Duodenal mucosa (tissue), 2 donors: Measurements from ENCODE around the gene SLC16A9.

Source experiments
- H3K27ac ChIP-seq: one replicate; pipeline ENCODE4 v1.7.0; 2013; ENCODE audit warnings: low read depth, low read length
- H3K27me3 ChIP-seq, 2 donors: one replicate each; pipeline ENCODE4 v1.7.0; 2013; ENCODE audit warnings: low read length in 2 of 2, control low read depth in 1 of 2; ENCODE audit not compliant: insufficient read depth in 2 of 2, control insufficient read depth in 1 of 2
- H3K36me3 ChIP-seq, 2 donors: one replicate each; pipeline ENCODE4 v1.7.0; 2013; ENCODE audit warnings: low read length in 2 of 2, control low read depth in 1 of 2; ENCODE audit not compliant: insufficient read depth in 2 of 2, control insufficient read depth in 1 of 2
- H3K4me1 ChIP-seq, 2 donors: one replicate each; pipeline ENCODE4 v1.7.0; 2013; ENCODE audit warnings: low read length in 2 of 2, control low read depth in 1 of 2; ENCODE audit not compliant: insufficient read depth in 2 of 2, control insufficient read depth in 1 of 2
- H3K4me3 ChIP-seq, 2 donors: one replicate each; pipeline ENCODE4 v1.7.0; 2013; ENCODE audit warnings: low read length in 2 of 2, low read depth in 1 of 2
- H3K9ac ChIP-seq, 2 donors: one replicate each; pipeline ENCODE4 v1.7.0; 2013; ENCODE audit warnings: low read length in 2 of 2, low read depth in 1 of 2
- H3K9me3 ChIP-seq, 2 donors: one replicate each; pipeline ENCODE4 v1.7.0; 2013; ENCODE audit warnings: low read length in 2 of 2, control low read depth in 1 of 2; ENCODE audit not compliant: control insufficient read depth in 1 of 2

The SLC16A9 gene

GRCh38 chr10:59702347-59702746, 7.3 kb downstream of the SLC16A9 start:
- no peak overlapping the region for H3K9ac ChIP-seq
- no peaks in the 10 kb centered on the region for H3K27me3 ChIP-seq
- H3K27ac ChIP-seq, result no peak overlapping the region
- H3K9me3 ChIP-seq, result no peaks in the 10 kb centered on the region
- H3K4me1 ChIP-seq, result no peaks in the 10 kb centered on the region
- H3K36me3 ChIP-seq, result no peaks in the 10 kb centered on the region
- H3K4me3 ChIP-seq, result no peak overlapping the region

GRCh38 chr10:59700709-59701108, 8.9 kb downstream of the SLC16A9 start:
- no peaks in the 10 kb centered on the region for H3K4me1 ChIP-seq
- no peaks in the 10 kb centered on the region for H3K36me3 ChIP-seq
- no peaks in the 10 kb centered on the region for H3K27me3 ChIP-seq
- no peak overlapping the region for H3K27ac ChIP-seq
- no peaks in the 10 kb centered on the region for H3K9me3 ChIP-seq
- no peak overlapping the region for H3K4me3 ChIP-seq
- H3K9ac ChIP-seq, result no peak overlapping the region

GRCh38 chr10:59698326-59698725, 11.3 kb downstream of the SLC16A9 start:
- Histone ChIP-seq H3K4me3 (no peak overlapping the region), H3K27me3 (no peaks in the 10 kb centered on the region), H3K27ac (no peak overlapping the region), H3K36me3 (no peaks in the 10 kb centered on the region), H3K9me3 (no peaks in the 10 kb centered on the region), H3K4me1 (no peaks in the 10 kb centered on the region), H3K9ac (no peak overlapping the region)

GRCh38 chr10:59695637-59696036, 14.0 kb downstream of the SLC16A9 start:
- H3K27ac ChIP-seq, result no peak overlapping the region
- H3K9me3 ChIP-seq, result no peaks in the 10 kb centered on the region
- H3K4me1 ChIP-seq, result no peaks in the 10 kb centered on the region

GRCh38 chr10:59694936-59695335, 14.7 kb downstream of the SLC16A9 start:
- Histone ChIP-seq H3K4me3 (no peak overlapping the region), H3K27me3 (no peaks in the 10 kb centered on the region), H3K36me3 (no peaks in the 10 kb centered on the region), H3K4me1 (no peaks in the 10 kb centered on the region), H3K9ac (no peak overlapping the region), H3K27ac (no peak overlapping the region), H3K9me3 (no peaks in the 10 kb centered on the region)

More at GRCh38 chr10:59695637-59696036, 14.0 kb downstream of the SLC16A9 start:
- no peak overlapping the region for H3K9ac ChIP-seq
- no peaks in the 10 kb centered on the region for H3K36me3 ChIP-seq
- no peaks in the 10 kb centered on the region for H3K27me3 ChIP-seq
- H3K4me3 ChIP-seq, result no peak overlapping the region

- no peak overlapping the region for H3K27ac ChIP-seq
Observed at GRCh38 chr10:59692113-59692512, 17.5 kb downstream of the SLC16A9 start.

GRCh38 chr10:59688921-59689351, 20.7 kb downstream of the SLC16A9 start:
- Histone ChIP-seq H3K27ac (no peak overlapping the region), H3K4me3 (no peak overlapping the region), H3K9me3 (no peaks in the 10 kb centered on the region), H3K4me1 (no peaks in the 10 kb centered on the region), H3K36me3 (no peaks in the 10 kb centered on the region), H3K27me3 (no peaks in the 10 kb centered on the region), H3K9ac (no peak overlapping the region)

More at GRCh38 chr10:59692113-59692512, 17.5 kb downstream of the SLC16A9 start:
- H3K4me1 ChIP-seq, result no peaks in the 10 kb centered on the region
- H3K9ac ChIP-seq, result no peak overlapping the region
- H3K27me3 ChIP-seq, result no peaks in the 10 kb centered on the region
- no peak overlapping the region for H3K4me3 ChIP-seq
- H3K36me3 ChIP-seq, result no peaks in the 10 kb centered on the region
- H3K9me3 ChIP-seq, result no peaks in the 10 kb centered on the region

- H3K27me3 ChIP-seq, result no peaks in the 10 kb centered on the region
- H3K4me1 ChIP-seq, result no peaks in the 10 kb centered on the region
- no peak overlapping the region for H3K27ac ChIP-seq
- H3K4me3 ChIP-seq, result no peak overlapping the region
- no peaks in the 10 kb centered on the region for H3K9me3 ChIP-seq
- no peak overlapping the region for H3K9ac ChIP-seq
- H3K36me3 ChIP-seq, result no peaks in the 10 kb centered on the region
Observed at GRCh38 chr10:59687657-59688056, 22.0 kb downstream of the SLC16A9 start.

GRCh38 chr10:59684006-59684405, 25.6 kb downstream of the SLC16A9 start:
- Histone ChIP-seq H3K4me1 (no peaks in the 10 kb centered on the region), H3K4me3 (no peak overlapping the region), H3K36me3 (no peaks in the 10 kb centered on the region), H3K9ac (no peak overlapping the region), H3K9me3 (no peaks in the 10 kb centered on the region), H3K27me3 (no peaks in the 10 kb centered on the region), H3K27ac (no peak overlapping the region)

- Histone ChIP-seq H3K9me3 (no peaks in the 10 kb centered on the region), H3K27me3 (no peaks in the 10 kb centered on the region), H3K36me3 (no peaks in the 10 kb centered on the region), H3K9ac (no peak overlapping the region), H3K27ac (no peak overlapping the region), H3K4me1 (no peaks in the 10 kb centered on the region), H3K4me3 (no peak overlapping the region)
Observed at GRCh38 chr10:59682986-59683937, 26.4 kb downstream of the SLC16A9 start.
